ENCODE results near the gene PPP2CA. TPM values are rescaled to one million over a fixed set of nuclear protein-coding genes. Genes with fewer than 3 reads are reported as not detected.

PPP2CA gene
- total and polyA plus RNA-seq, 2 of the 8 experiments (the other 6 are each of a cell fraction or from before 2014, with no cell fraction given): 75.0 to 205 TPM

DNA sequence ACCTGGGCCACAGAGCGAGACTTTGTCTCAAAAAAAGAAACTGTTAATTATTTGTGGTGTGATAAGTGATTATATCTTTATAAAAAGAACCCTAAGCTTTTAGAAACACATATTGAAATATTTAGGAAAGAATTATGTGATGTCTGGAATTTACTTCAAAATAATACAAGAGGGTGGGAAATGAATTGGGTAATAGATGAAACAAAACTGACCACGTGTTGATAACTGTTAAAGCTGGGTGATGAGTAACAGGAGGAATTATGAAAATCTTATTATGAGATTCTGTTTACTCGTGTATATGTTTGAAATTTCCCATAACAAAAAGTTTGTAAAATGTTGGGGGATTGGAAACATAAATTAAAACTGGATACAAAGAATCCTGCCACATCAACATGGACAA is 33.0 kb upstream of the PPP2CA start:
- ChIA-PET CTCF (ENCODE audit: partially characterized antibody) (interaction anchor here (0.6 to 1.4 kb wide), 3 partner anchors 10 to 18 kb away, joined by 3 read pairs; no protein-coding TSS in a partner anchor), POLR2A (ENCODE audit: partially characterized antibody) (interaction anchor here (1.0 kb wide), 1 partner anchor 33 kb away, joined by 3 read pairs; no protein-coding TSS in a partner anchor)
- Histone ChIP-seq H2BK5ac (ENCODE audit: low read depth, low read length) (no peak overlapping the region), H3K36me3 (ENCODE audit: control insufficient read depth in 2 of 4, insufficient read depth in 4 of 4, low read length in 3 of 4) (no peaks in the 10 kb centered on the region), H4K5ac (ENCODE audit: insufficient read length, low read depth, low read length) (no peak overlapping the region), H3K4me2 (ENCODE audit: insufficient read depth in 1 of 2, low read depth in 2 of 2, low read length in 2 of 2) (no peak overlapping the region), H3K56ac (replicated peaks; ENCODE audit: insufficient read length, low read depth, low read length) (no peak overlapping the region), H3K9me3 (ENCODE audit: insufficient read depth in 2 of 2, low read depth in 1 of 2, low read length in 1 of 2) (peaks cover 3 to 10% of the 10 kb centered on the region in 2 experiments; a peak in 3 of 4 replicates), H3K14ac (ENCODE audit: insufficient read length) (no peak overlapping the region), H4K20me1 (replicated peaks in 1 of 2; ENCODE audit: control insufficient read depth in 1 of 2, insufficient read depth in 2 of 2, low read length in 2 of 2) (no peaks in the 10 kb centered on the region), H2AK5ac (ENCODE audit: low read depth, low read length) (no peak overlapping the region), H3K27ac (ENCODE audit: low read depth, low read length) (no peak overlapping the region), H3K23me2 (ENCODE audit: low read depth, low read length) (no peaks in the 10 kb centered on the region), H4K8ac (ENCODE audit: extremely low read depth, insufficient read depth, low read length) (no peak overlapping the region), H3K4me1 (replicated peaks in 1 of 4; ENCODE audit: control insufficient read depth in 3 of 4, insufficient read depth in 4 of 4, low read length in 3 of 4) (no peaks in the 10 kb centered on the region), H2AFZ (ENCODE audit: low read length) (no peak overlapping the region), H3K23ac (ENCODE audit: insufficient read length) (no peak overlapping the region), H3K9ac (replicated peaks in 1 of 4; ENCODE audit: extremely low read depth in 1 of 4, low read depth in 3 of 4, low read length in 3 of 4) (no peak overlapping the region), H3K79me1 (ENCODE audit: low read depth, low read length) (no peaks in the 10 kb centered on the region), H3K4me3 (ENCODE audit: extremely low read depth in 1 of 4, insufficient read depth in 2 of 4, low read depth in 3 of 4, low read length in 4 of 4) (no peak overlapping the region), H2BK15ac (ENCODE audit: low read length) (no peak overlapping the region), H3K4ac (replicated peaks; ENCODE audit: insufficient read length, low read depth, low read length) (no peak overlapping the region), H3K18ac (ENCODE audit: extremely low read depth, low read length) (no peak overlapping the region), H4K91ac (replicated peaks; ENCODE audit: insufficient read length, low read length) (no peak overlapping the region), H3K79me2 (ENCODE audit: control insufficient read depth in 1 of 2, insufficient read depth in 2 of 2, low read length in 2 of 2) (no peaks in the 10 kb centered on the region), H2BK12ac (ENCODE audit: low read depth, low read length) (no peak overlapping the region), H3K27me3 (replicated peaks in 1 of 4; ENCODE audit: control insufficient read depth in 3 of 4, extremely low read depth in 1 of 4, insufficient read depth in 3 of 4, low read length in 3 of 4) (peaks cover 0 to 2% (median 0%) of the 10 kb centered on the region in 4 experiments; a peak in 2 of 7 replicates), H2BK120ac (replicated peaks; ENCODE audit: low read depth, low read length) (no peak overlapping the region), H2BK20ac (ENCODE audit: low read length) (no peak overlapping the region)
- WGBS, 2 experiments (ENCODE audit: extremely low coverage in 1 of 2, insufficient coverage in 1 of 2, insufficient read length in 1 of 2, insufficient replicate concordance in 2 of 2, low coverage in 1 of 2, low lambda C conversion rate in 2 of 2, missing lambda C conversion rate in 1 of 2): 87% methylated on average over 3 of the region's 3 CpGs; no CpG with 5 or more reads in 1 of the 2 experiments
- FAIRE-seq (no peak), DNase-seq (ENCODE audit: low read depth in 1 of 2, low spot score in 2 of 2) (no peak)
- TF ChIP-seq KDM5A (IDR thresholded peaks at IDR 0.05; ENCODE audit: low read length) (no peak), CEBPB (IDR thresholded peaks at IDR 0.05; ENCODE audit: low read depth, low read length) (no peak), YY1 (IDR thresholded peaks at IDR 0.05; ENCODE audit: low read depth, low read length) (no peak), CBX8 (IDR thresholded peaks at IDR 0.05; ENCODE audit: borderline replicate concordance, low read depth, low read length) (no peak), TBP (IDR thresholded peaks at IDR 0.05; ENCODE audit: low read depth, low read length) (no peak), JUN (IDR thresholded peaks at IDR 0.05; ENCODE audit: low read depth, low read length) (no peak), TAF7 (optimal IDR thresholded peaks at IDR 0.05; ENCODE audit: borderline replicate concordance, low read depth, low read length) (no peak), GABPA (IDR thresholded peaks at IDR 0.05; ENCODE audit: borderline replicate concordance, insufficient read depth, low read length) (no peak), KDM4A (IDR thresholded peaks at IDR 0.05; ENCODE audit: low read depth, low read length, severe bottlenecking) (no peak), TCF12 (IDR thresholded peaks at IDR 0.05; ENCODE audit: low read depth, low read length) (no peak), FOSL1 (IDR thresholded peaks at IDR 0.05; ENCODE audit: insufficient read depth, low read depth, low read length) (no peak)
- TF ChIP-seq, protein P1, sequence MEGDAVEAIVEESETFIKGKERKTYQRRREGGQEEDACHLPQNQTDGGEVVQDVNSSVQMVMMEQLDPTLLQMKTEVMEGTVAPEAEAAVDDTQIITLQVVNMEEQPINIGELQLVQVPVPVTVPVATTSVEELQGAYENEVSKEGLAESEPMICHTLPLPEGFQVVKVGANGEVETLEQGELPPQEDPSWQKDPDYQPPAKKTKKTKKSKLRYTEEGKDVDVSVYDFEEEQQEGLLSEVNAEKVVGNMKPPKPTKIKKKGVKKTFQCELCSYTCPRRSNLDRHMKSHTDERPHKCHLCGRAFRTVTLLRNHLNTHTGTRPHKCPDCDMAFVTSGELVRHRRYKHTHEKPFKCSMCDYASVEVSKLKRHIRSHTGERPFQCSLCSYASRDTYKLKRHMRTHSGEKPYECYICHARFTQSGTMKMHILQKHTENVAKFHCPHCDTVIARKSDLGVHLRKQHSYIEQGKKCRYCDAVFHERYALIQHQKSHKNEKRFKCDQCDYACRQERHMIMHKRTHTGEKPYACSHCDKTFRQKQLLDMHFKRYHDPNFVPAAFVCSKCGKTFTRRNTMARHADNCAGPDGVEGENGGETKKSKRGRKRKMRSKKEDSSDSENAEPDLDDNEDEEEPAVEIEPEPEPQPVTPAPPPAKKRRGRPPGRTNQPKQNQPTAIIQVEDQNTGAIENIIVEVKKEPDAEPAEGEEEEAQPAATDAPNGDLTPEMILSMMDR (IDR thresholded peaks at IDR 0.05; ENCODE audit: control extremely low read depth in 1 of 3, insufficient read depth in 1 of 3, low read depth in 1 of 3, low read length in 3 of 3): no peak
